ENCODE measurements around the gene ZIC3.
A peak's percentile ranks its signal among the peaks of the same experiment; 100 is the strongest.
"Not testable (repeated sequence)": the region's sequence is repeated elsewhere in the genome, so short reads cannot be mapped to it uniquely, and the experiment has no call there.

ZIC3 gene

DNA sequence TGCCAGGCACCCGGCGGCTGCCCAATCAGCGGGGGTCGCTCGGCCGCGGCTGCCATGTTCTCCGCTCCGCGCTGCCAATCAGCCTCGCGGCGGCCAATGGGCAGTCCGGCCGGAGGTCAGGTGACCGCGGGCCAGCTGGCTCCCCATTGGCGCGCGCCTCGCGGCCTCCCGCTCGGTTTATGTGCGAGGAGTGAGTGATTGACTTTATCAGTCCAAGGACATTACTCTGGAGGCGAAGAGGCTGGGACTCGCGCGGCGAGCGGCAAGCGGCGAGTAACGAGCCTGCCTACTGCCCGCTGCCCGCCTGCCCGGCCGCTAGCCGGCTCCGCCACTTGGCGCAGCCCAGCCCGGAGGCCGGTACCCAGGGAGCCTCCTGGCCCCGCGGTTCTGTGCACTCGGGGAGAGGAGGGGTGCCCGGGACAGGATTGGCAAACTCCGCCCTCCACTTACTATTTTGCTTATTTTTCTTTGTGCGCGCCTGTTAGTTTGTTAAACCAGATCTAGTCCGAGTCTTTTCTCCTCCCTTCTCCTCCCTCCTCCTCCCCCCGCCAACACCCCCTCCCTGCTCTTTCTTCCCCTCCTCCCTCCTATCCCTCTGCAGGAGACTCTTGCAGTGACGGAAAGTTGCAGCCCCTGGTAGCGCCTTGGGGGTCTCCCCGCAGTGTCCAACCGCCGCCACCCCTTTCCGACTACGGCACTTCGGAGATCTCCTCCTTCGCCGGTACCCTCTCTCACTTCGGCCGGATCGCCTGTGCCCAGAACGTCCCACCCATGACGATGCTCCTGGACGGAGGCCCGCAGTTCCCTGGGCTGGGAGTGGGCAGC lies at the start of gene ZIC3:
Gene ZIC3 (plus strand): TSS at position 207 of the 825 bp plus-strand sequence. CDS start 565 bp downstream, at position 772.
- DNase-seq (ENCODE audit: low spot score), result peak; percentile 70

DNA sequence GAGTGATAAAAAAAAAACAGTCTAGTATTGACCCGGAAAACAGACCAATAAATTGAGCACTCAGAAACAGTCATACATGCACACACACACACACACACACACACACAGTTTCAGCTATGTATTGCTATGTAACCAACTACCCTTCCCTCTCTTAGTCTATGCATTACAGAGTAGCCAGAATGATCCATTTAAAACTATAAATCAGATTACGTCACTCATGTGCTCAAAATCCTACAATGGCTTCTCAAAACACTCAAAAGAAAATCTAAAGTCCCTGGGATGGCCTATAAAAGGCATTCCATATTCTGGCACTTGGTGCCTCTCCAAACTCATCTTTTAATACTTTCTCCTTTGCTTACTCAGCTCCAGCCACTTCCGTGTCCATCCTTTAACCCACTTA lies 46.5 kb upstream of the ZIC3 start:
- no peak for DNase-seq (ENCODE audit: low spot score)

GRCh38 chrX:137545711-137546651 lies 19.9 kb upstream of the ZIC3 start:
- no peak for DNase-seq (ENCODE audit: low spot score)

- DNase-seq (ENCODE audit: low spot score), result no peak
Observed at GRCh38 chrX:137547291-137547690, 18.6 kb upstream of the ZIC3 start.

DNA sequence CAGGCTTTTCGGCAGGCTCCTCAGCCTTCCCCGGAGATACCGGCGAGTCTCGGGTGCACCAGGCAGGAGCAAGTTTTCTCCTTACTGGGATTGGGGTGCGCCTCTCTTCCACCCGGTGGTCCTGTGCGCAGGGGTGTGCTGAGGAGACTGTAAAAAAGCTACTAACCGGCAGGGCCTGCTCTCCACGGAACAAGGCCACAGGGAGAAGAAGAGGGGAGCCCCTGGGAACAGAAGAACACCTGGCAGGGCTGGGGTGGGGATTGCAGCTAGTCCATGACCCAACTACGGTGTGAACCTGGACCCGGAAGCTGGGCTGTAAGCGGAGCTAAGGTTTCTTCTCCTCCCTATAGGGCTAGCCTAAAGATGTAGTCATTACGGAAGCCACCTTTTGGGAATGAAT lies 17.7 kb upstream of the ZIC3 start:
- DNase-seq (ENCODE audit: low spot score), result no peak

DNA sequence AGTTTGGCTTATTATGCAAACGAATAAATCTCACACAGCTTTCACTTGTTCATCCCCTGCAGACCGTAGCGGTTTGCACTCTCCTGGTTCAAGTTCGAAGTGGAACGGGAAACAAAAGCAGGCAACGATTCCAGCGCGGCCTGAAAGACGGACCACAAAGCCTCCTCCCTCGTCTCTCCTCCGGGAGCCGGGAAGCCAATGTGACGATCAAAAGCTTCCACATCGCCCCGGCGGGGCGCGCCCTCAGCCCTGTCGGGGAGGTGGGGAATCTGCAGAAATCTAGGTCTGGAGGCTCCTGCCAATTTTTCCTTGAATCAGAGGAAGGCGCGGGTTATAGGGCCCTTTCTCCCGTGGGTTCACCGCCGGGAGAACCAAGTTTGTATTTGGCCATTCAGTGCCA lies 16.9 kb upstream of the ZIC3 start:
- DNase-seq (ENCODE audit: low spot score), result no peak

GRCh38 chrX:137549851-137550664 lies 15.9 kb upstream of the ZIC3 start:
- DNase-seq (ENCODE audit: low spot score), result no peak

DNA sequence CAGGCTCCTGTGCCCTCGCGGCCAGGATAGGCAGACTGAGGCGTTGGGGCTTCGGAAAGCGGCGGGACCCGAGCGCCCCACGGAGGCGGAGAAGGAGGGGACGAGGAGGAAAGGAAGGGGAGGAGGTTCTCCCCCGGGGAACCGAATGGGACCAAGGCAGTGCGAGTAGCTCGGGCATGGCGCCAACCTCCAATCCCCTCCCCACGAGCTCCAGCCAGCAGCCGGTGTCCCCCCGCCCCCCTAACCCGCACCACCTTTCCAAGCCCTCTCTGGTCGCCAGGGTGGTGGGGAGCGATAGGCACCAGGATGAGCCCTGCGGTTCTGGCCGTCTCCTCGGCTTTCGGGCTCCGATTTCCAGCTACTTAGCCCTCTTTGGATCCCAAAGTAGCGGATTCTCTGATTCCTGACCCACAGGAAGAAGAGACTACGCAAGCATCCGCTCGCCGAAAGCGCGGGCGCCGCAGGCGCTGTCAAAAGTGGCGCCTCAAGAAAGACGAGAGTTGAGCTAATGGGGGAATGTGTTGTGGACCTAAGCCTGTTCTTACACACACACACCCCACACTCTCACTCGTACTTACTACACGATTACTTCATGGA lies 15.2 kb upstream of the ZIC3 start:
- DNase-seq (ENCODE audit: low spot score), result no peak

DNA sequence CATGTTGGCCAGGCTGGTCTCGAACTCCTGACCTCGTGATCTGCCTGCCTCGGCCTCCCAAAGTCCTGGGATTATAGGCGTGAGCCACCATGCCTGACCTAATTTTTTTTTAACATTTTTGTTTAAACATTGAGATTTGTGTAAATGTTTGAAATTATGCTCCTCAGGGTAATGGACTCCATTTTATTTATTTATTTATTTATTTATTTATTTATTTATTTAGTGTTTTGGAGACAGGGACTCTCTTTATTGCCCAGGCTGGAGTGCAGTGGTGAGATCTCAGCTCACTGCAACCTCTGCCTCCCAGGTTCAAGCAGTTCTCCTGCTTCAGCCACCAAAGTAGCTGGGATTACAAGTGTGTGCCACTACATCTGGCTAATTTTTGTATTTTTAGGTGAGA lies 13.8 kb upstream of the ZIC3 start:
- not testable (repeated sequence) for DNase-seq (ENCODE audit: low spot score)

GRCh38 chrX:137562096-137562495 lies 3.8 kb upstream of the ZIC3 start:
- no peak for DNase-seq (ENCODE audit: low spot score)

- no peak for DNase-seq (ENCODE audit: low spot score)
Observed at GRCh38 chrX:137563681-137564651, 2.0 kb upstream of the ZIC3 start.

GRCh38 chrX:137565318-137565904 lies 516 bp upstream of the ZIC3 start:
- no peak for DNase-seq (ENCODE audit: low spot score)

GRCh38 chrX:137566746-137567679 lies 1.1 kb downstream of the ZIC3 start:
- no peak for DNase-seq (ENCODE audit: low spot score)

DNA sequence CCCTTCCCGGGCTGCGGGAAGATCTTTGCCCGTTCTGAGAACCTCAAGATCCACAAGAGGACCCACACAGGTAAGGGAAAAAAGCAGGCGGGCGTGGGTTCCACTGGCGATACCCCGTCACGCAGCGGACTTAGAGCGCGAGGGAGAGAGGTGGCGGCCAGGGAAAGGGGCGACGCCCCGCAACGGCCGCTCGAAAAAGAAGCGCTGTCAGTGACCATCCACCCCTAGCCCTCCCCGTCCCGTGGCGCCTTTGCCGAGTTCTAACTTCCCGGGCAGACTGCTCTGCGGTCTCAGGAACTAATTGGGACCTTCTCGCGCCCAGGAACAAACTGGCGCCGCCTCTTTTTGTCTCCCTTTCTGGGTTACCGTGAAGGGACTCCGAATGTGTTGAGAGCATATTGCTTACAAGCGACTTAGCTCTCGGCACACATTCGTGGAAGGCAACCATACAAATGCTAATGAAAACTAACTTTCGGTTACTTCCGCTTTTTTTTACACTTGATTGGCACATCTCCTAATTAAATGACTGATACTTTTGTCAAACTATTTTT lies 1.8 kb downstream of the ZIC3 start:
- DNase-seq (ENCODE audit: low spot score), result no peak

DNA sequence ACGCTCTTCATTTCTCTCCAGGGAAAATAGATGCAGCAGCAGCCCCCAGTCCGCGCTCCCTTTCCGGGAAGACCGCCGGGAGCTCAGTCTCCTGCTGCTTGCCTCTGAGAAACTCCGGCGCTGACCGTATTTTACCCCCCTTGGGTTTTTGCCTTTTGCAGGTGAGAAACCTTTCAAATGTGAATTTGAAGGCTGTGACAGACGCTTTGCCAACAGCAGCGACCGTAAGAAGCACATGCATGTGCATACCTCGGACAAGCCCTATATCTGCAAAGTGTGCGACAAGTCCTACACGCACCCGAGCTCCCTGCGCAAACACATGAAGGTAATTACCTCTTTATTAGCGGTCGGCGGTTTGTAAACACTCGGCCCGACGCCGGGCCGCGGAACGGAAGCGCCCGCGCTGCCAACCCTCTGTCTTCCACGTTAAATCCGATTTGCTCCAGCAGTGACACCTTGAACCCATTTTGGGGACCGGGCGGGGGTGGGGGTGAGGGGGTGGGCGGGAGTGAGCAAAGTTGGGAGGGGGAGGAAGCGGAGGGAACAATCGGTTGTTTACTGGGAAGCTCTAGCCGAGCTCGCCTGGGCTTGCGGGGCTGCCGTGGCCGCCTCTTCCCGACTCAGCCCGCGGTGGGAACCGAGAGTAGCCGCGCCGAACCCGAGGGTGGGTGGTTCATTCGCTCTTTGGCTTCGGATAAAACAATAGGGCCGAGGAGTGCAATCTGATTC lies 3.0 kb downstream of the ZIC3 start:
- DNase-seq (ENCODE audit: low spot score), result no peak

DNA sequence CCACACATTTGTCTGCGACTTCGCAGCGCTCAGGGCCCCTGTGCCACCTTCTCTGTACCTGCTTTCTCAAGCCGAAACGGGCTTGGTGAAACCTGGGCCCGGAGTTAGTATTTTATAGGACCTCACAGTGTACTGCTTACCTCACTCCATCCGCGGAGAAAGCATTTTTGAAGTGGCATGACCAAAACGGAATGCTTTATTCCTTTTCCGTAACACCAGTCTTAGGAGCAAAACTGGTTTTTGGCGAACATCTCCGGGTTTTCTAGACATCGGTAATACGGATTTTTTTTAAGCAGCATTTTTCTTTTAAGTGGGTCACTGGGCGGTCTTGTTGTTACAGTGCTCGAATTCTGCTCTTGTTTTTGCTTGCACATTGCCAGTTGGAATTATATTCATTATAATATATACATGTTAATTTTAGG lies 3.6 kb downstream of the ZIC3 start:
- DNase-seq (ENCODE audit: low spot score), result no peak

DNA sequence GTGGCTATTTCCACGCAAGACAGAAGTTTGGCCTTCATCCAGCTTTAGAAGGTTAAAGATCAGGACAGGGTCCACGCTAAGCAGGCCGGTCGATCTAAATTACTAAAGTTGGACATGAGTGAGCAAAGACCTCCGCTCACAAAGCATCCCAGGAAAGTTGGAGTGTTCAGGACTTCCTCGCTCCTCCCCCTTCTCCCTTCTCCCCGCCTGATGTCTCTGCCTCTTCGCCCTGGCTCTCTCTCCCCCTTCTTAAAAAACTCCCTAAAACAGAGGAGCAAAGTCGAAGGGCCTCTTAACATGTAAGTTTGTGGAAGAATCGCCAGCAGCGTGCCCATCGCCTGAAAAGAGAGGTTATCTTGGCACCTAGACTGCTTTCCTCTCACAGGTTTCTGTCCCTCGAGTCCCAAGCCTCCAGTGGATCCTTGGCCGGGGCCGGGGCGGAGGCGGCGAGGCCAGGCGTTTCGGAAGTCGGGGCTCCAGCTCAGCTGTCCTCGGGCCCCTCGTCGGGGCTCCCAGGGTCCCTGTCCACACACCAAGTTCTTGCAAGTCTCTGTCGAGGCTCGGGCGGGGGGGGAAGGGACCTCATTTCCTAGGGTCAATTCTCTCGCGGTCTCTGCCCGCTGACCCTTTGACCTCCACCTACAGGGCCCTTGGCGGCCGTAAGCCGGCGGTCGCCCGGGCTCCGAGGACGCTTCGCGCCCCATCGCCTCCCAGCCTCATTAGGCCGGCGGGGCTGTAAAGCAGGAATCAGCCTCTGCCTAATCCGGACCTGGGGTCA lies 7.6 kb downstream of the ZIC3 start:
- DNase-seq (ENCODE audit: low spot score), result no peak

All from AG20443 (cell line).